ENCODE results near the gene PLCL2. TPM values are rescaled to one million over a fixed set of nuclear protein-coding genes. Genes with fewer than 3 reads are reported as not detected.

The PLCL2 gene
- 10 to 100 TPM; 15.8 to 16.0 TPM for total RNA-seq

- CTCF ChIA-PET: interaction anchor here (0.9 to 2.0 kb wide), 13 partner anchors 15 to 289 kb away, joined by 3 to 7 read pairs (median 4); no protein-coding TSS in a partner anchor
- POLR2A ChIA-PET: interaction anchor here (0.6 to 1.7 kb wide), 8 partner anchors 21 to 1721 kb away, joined by 3 to 6 read pairs (median 4); no protein-coding TSS in a partner anchor
These were observed at the start of gene PLCL2 for GRCh38 chr3:16884748-16885592. TSS of gene PLCL2 (plus strand) at chr3:16884955. CDS start at chr3:16885040, 85 bp downstream.

GRCh38 chr3:16836505-16837237 is 48.1 kb upstream of the PLCL2 start:
- CTCF ChIA-PET: interaction anchor here (0.9 to 1.9 kb wide), 3 partner anchors 8 to 21 kb away, joined by 3 to 5 read pairs (median 4); no protein-coding TSS in a partner anchor

GRCh38 chr3:16837602-16838001 is 47.2 kb upstream of the PLCL2 start:
- POLR2A ChIA-PET: no interaction called here
- CTCF ChIA-PET: interaction anchor here (0.9 to 1.9 kb wide), 3 partner anchors 9 to 21 kb away, joined by 3 to 5 read pairs (median 4); no protein-coding TSS in a partner anchor

More at GRCh38 chr3:16836505-16837237, 48.1 kb upstream of the PLCL2 start:
- POLR2A ChIA-PET: no interaction called here

GRCh38 chr3:16838561-16838960 is 46.2 kb upstream of the PLCL2 start:
- ChIA-PET POLR2A (no interaction called here), CTCF (interaction anchor here (1.5 to 1.9 kb wide), 2 partner anchors 9 to 10 kb away, joined by 4 to 5 read pairs; no protein-coding TSS in a partner anchor)

GRCh38 chr3:16839271-16840100 is 45.3 kb upstream of the PLCL2 start:
- CTCF ChIA-PET: no interaction called here
- POLR2A ChIA-PET: no interaction called here

GRCh38 chr3:16840101-16840424 is 44.7 kb upstream of the PLCL2 start:
- POLR2A ChIA-PET: no interaction called here
- CTCF ChIA-PET: no interaction called here

- ChIA-PET CTCF (interaction anchor here (0.6 to 1.4 kb wide), 4 partner anchors 12 to 1741 kb away, joined by 3 to 4 read pairs (median 4); partner anchors contain the start of gene PLCL2), POLR2A (interaction anchor here (2.1 kb wide), 1 partner anchor 43 kb away, joined by 6 read pairs; the partner anchor contains the start of gene PLCL2)
These were observed 43.6 kb upstream of the PLCL2 start for GRCh38 chr3:16841041-16841753.

GRCh38 chr3:16841904-16842271 is 42.9 kb upstream of the PLCL2 start:
- ChIA-PET CTCF (interaction anchor here (0.6 to 1.4 kb wide), 4 partner anchors 13 to 1741 kb away, joined by 3 to 4 read pairs (median 4); partner anchors contain the start of gene PLCL2), POLR2A (interaction anchor here (0.6 to 2.1 kb wide), 4 partner anchors 42 to 1547 kb away, joined by 3 to 6 read pairs (median 3); partner anchors contain the start of gene PLCL2)

GRCh38 chr3:16842272-16843270 is 42.2 kb upstream of the PLCL2 start:
- CTCF ChIA-PET: interaction anchor here (1.1 to 1.4 kb wide), 2 partner anchors 42 to 310 kb away, joined by 3 to 4 read pairs; partner anchors contain the start of gene PLCL2

GRCh38 chr3:16844222-16844621 is 40.5 kb upstream of the PLCL2 start:
- ChIA-PET CTCF (no interaction called here), POLR2A (no interaction called here)

More at GRCh38 chr3:16842272-16843270, 42.2 kb upstream of the PLCL2 start:
- POLR2A ChIA-PET: interaction anchor here (0.6 to 2.1 kb wide), 6 partner anchors 42 to 1546 kb away, joined by 3 to 6 read pairs (median 3); partner anchors contain the start of gene PLCL2

GRCh38 chr3:16844791-16845190 is 40.0 kb upstream of the PLCL2 start:
- POLR2A ChIA-PET: no interaction called here

GRCh38 chr3:16846373-16847080 is 38.2 kb upstream of the PLCL2 start:
- ChIA-PET POLR2A (no interaction called here), CTCF (interaction anchor here (0.7 to 2.1 kb wide), 3 partner anchors 9 to 39 kb away, joined by 3 to 4 read pairs (median 4); partner anchors contain the start of gene PLCL2)

More at GRCh38 chr3:16844791-16845190, 40.0 kb upstream of the PLCL2 start:
- CTCF ChIA-PET: no interaction called here

GRCh38 chr3:16848007-16848406 is 36.7 kb upstream of the PLCL2 start:
- CTCF ChIA-PET: interaction anchor here (2.1 to 3.0 kb wide), 2 partner anchors 10 to 36 kb away, joined by 4 to 7 read pairs; partner anchors contain the start of gene PLCL2
- POLR2A ChIA-PET: no interaction called here

- ChIA-PET POLR2A (interaction anchor here (0.6 to 0.8 kb wide), 2 partner anchors 337 to 1115 kb away, joined by 3 to 4 read pairs; no protein-coding TSS in a partner anchor), CTCF (interaction anchor here (3.0 kb wide), 1 partner anchor 35 kb away, joined by 7 read pairs; the partner anchor contains the start of gene PLCL2)
These were observed 35.5 kb upstream of the PLCL2 start for GRCh38 chr3:16849229-16849628.

- CTCF ChIA-PET: interaction anchor here (3.0 kb wide), 1 partner anchor 34 kb away, joined by 7 read pairs; the partner anchor contains the start of gene PLCL2
- POLR2A ChIA-PET: interaction anchor here (0.8 kb wide), 1 partner anchor 1115 kb away, joined by 4 read pairs; no protein-coding TSS in a partner anchor
These were observed 35.0 kb upstream of the PLCL2 start for GRCh38 chr3:16849795-16850194.

GRCh38 chr3:16855497-16855896 is 29.3 kb upstream of the PLCL2 start:
- CTCF ChIA-PET: no interaction called here
- POLR2A ChIA-PET: no interaction called here

Measured in activated CD8-positive, alpha-beta memory T cell treated with anti-CD3 and anti-CD28 coated beads for 36 hours (primary cell).